ENCODE measurements around the gene B3GALT5.

B3GALT5 gene

GRCh38 chr21:39696196-39696595 lies 83.5 kb downstream of the B3GALT5 start:
- DNase-seq (ENCODE audit: low read depth in 2 of 2) = no peak

- no peak for DNase-seq (ENCODE audit: low read depth in 2 of 2)
Observed at GRCh38 chr21:39696618-39697017, 83.9 kb downstream of the B3GALT5 start.

- DNase-seq (ENCODE audit: low read depth in 2 of 2) = no peak
Observed at GRCh38 chr21:39700318-39700717, 87.6 kb downstream of the B3GALT5 start.

- DNase-seq (ENCODE audit: low read depth in 2 of 2) = no peak
Observed at GRCh38 chr21:39703578-39703977, 90.8 kb downstream of the B3GALT5 start.

- DNase-seq (ENCODE audit: low read depth in 2 of 2) = no peak
Observed at GRCh38 chr21:39705849-39706248, 93.1 kb downstream of the B3GALT5 start.

GRCh38 chr21:39707316-39707715 lies 94.6 kb downstream of the B3GALT5 start:
- no peak for DNase-seq (ENCODE audit: low read depth in 2 of 2)

- no peak for DNase-seq (ENCODE audit: low read depth in 2 of 2)
Observed at GRCh38 chr21:39710866-39711265, 98.1 kb downstream of the B3GALT5 start.

GRCh38 chr21:39712273-39712672 lies 99.5 kb downstream of the B3GALT5 start:
- no peak for DNase-seq (ENCODE audit: low read depth in 2 of 2)

- DNase-seq (ENCODE audit: low read depth in 2 of 2) = no peak
Observed at GRCh38 chr21:39712976-39713375, 100.2 kb downstream of the B3GALT5 start.

- no peak for DNase-seq (ENCODE audit: low read depth in 2 of 2)
Observed at GRCh38 chr21:39713905-39714304, 101.2 kb downstream of the B3GALT5 start.

GRCh38 chr21:39714331-39714730 lies 101.6 kb downstream of the B3GALT5 start:
- DNase-seq (ENCODE audit: low read depth in 2 of 2) = no peak

GRCh38 chr21:39715804-39716397 lies 103.2 kb downstream of the B3GALT5 start:
- DNase-seq (ENCODE audit: low read depth in 2 of 2) = peak; percentile 3 to 8

GRCh38 chr21:39720126-39720778 lies 107.5 kb downstream of the B3GALT5 start:
- DNase-seq (ENCODE audit: low read depth in 2 of 2) = no peak

GRCh38 chr21:39721885-39722284 lies 109.1 kb downstream of the B3GALT5 start:
- no peak for DNase-seq (ENCODE audit: low read depth in 2 of 2)
